Stimulated activated CD8-positive, alpha-beta memory T cell treated with anti-CD3 and anti-CD28 coated beads, Interleukin-7, amount 100 ng/mL, for 48 hours (primary cell): Measurements from ENCODE around the gene RAB1B.

Source experiments
- DNase-seq, 2 donors: peaks; one replicate each; pipeline ENCODE4 v3.0.0-alpha.2; 2020; ENCODE audit warnings: low read depth in 1 of 2; ENCODE audit errors: extremely low read depth in 1 of 2

Gene RAB1B

DNA sequence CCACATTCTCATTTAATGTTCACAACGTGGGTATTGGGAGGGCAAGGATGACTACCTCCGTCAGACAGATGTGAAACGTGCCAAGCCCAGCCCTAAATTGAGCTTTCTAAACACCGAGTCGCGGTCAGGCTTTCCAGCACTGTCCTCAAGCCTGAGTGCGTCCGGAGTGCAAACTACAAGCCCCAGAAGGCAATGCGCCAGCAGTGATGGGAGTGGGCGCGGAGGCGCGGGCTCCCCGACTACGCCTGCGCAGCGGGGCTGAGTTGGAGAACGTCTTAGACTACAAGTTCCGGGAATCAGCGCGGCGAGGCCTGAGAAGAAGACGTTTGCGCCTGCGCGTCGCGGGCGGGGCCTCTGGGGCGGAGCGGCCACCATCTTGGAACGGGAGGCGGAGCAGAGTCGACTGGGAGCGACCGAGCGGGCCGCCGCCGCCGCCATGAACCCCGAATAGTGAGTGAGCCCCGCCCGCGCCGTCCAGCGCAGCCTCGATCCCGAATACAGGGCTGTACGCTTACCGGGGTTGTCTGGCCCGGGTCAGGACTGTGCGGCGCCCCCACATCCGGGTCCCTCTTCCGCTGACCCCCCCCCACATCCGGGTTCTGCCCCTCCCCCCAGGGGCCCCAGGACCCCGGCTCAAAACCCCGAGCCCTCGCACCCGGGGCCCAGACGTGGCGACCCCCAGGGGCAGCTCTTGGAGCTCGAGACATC is at the start of gene RAB1B:
Gene RAB1B (plus strand): TSS at position 396 of the 708 bp plus-strand sequence. CDS start 41 bp downstream, at position 437.
- DNase-seq, result peak; percentile 100

DNA sequence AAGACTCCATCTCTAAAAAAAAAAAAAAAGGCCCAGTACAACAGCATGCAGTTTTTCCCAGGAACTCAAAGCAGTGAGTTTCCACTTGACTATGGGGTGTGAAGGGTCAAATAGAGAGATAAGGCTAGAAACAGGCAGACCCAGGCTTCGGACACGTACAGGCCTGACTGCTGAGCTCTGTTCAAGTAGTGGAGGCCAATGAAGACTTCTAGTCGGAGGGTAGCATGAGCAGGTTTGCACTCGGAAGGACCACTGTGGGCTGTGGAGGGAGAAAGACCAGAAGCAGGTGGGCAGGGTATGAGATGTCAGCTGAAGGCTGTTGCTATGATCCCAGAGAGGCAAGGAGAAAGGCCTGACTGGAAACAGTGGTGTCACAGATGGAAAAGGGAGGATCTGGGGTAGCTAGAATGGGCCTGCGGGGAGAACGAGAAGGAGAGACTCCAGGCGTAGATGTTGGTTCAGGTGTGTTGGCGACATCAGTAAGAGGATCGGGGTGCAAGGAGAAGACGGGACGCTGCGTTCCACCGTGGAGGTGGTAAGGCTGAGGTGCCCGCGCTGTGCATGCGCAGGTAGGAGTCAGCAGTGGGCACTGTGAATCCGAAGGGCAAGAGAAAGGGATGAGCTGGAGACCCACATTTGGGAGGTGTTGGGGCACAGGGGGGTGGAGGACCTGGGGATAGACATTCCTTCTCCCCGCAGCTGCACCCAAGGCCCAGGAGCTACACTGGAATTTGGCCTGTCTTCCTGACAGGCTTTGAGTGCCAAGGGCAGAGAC is 49.4 kb upstream of the RAB1B start:
- DNase-seq, result no peak

DNA sequence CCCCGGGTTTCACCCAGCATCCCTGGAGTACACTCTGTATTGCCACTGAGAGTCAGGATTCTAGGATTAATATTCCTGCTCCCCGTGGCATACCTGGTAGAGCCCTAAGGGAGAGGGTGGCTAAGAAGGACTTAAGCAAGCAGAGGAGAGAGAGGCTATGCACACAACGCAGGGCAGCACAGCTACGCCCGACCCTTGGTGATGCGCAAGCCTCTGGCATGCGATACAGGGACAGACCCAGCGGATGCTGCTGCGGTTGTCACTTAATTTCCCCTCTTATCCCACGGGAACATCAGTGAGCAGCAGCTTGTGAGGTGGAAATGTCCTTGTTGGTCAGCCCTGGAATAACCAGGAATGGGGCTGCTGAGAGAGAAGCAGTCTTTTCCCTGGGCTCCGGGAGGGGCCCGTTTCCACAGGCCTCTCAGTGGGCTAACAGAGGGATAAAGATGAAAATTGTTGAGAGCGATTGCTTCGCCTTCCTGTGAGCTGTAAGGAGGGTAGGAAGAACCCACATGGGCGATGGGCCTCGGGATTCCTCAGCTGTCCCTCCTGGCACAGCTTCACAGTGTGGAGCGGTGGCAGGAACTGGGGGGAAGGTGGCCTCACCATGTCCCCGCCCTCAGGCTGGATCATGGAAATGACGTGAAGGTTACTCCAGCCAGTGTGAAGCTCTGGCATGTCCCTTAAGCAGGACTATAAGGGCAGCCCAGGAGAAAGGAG is 48.4 kb upstream of the RAB1B start:
- no peak for DNase-seq

DNA sequence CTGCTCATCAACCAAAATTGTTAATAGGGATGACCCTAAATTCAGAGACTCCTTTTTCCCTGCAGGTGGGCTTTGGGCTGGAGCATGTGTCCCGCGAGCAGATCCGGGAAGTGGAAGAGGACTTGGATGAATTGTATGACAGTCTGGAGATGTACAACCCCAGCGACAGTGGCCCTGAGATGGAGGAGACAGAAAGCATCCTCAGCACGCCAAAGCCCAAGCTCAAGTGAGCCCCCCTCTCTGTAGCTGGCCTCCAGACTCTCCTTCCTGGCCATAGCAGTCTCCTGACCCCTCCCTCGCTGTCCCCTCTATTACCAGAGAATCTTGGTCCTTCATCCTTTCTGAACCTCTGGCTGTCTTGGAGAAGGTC is 47.9 kb upstream of the RAB1B start:
- no peak for DNase-seq

DNA sequence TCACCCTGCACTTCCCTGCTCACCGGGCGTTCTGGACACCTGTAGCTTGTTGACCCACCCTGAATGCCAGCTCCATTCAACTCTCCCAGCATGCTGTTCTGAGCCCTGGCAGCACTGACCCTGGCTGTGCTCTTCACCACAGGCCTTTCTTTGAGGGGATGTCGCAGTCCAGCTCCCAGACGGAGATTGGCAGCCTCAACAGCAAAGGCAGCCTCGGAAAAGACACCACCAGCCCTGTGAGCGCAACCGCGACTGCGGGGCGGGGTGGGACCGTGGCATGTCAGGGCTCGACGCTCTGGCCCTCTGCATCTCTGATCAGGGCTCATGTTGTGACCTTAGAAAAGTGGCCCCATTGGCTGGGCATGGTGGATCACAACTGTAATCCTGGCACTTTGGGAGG is 47.4 kb upstream of the RAB1B start:
- DNase-seq, result no peak

DNA sequence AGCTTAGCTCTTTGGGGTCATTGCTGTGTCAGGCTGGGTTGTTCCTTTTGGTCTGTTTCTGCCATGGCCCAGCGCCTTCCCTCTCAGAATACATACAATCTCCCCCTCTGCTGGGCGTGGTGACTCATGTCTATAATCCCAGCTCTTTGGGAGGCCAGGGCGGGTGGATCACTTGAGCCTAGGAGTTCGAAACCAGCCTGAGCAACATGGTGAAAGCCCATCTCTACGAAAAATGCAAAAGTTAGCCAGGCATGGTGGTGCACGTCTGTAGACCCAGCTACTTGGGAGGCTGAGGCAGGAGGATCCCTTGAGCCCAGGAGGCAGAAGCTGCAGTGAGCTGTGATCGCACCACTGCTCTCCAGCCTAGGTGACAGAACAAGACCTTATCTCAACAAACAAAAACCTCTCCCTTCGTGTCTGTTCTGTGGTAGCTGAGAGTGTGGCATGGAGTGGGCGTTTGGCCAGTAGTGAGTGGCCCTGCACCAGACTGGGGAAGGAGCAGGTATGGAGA is 46.7 kb upstream of the RAB1B start:
- no peak for DNase-seq

GRCh38 chr11:66222358-66223149 is 45.9 kb upstream of the RAB1B start:
- peak; percentile 78 to 89 for DNase-seq

- DNase-seq, result no peak
Measured at GRCh38 chr11:66224226-66224855, 44.1 kb upstream of the RAB1B start.

DNA sequence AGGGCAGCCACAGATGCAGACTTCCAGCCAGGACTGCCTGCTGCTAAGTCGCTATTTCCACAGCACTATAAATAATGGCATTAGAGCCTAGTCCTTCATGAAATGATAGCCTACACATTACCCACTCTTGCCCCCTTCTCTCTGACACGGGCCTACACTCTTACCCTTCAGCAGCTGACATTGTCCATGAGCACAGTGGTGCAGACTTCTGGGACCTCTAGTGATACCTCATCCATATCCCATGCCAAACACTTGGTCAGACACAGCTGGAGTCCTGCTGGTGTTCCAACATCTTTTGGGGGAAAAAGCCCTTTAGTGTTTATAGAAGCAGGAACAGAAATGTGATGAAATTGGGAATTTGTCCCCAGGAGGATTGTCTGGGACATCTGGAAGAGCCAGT is 43.4 kb upstream of the RAB1B start:
- DNase-seq, result no peak

DNA sequence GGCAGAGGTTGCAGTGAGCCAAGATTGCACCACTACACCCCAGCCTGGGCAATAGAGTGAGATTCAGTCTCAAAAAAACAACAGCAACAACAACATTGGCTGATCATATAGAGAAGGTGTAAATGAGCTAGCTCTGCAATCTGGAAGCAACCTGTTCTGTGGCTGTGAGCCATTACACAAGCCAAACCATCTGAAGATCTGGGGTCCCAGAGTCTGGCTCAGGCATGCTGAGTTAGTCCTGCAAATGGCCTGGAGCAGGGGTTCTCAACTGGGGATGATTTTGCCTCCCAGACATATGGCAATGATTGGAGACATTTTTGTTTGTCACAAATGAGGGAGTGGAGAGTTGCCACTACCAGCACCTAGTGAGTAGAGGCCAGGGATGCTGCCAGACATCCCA is 42.3 kb upstream of the RAB1B start:
- DNase-seq, result no peak

- no peak for DNase-seq
Measured at GRCh38 chr11:66227700-66228099, 40.7 kb upstream of the RAB1B start.

DNA sequence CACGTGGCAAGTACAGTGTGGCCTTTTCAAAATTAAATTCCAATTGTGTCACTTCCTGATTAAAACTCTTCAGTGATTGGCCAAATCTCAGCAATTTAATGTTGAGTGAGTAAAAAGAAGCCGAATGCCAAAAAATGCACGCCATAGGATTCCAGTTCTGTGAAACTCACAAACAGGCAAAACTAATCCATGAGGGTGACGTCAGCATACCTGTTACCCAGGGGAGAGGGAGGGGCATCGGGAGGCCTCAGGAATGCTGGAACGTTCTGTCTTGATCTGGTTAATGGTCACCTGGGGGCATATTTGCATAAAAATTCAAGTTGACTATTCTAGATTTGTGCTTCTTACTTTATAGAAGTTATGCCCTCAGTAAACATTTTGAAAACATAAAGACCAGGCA is 39.9 kb upstream of the RAB1B start:
- DNase-seq, result no peak

DNA sequence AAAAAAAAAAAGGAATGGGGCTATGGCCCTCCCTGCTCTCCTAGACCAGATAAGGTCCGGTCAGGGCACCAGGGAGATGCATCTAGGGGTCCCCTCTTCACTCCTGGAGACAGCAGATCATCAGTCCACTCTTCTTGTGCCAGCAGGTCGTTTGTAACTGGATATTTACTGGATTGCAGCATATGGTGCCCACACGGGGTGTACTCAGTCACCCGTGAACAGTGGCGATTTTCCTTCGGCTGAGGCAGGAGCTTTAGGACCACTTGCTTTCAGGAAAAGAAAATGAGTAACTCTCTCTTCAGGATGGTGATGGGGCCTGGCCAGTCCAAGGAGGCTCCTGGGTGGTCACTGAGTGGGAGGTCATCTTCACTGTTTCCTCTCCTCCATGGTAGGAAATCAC is 38.3 kb upstream of the RAB1B start:
- no peak for DNase-seq

DNA sequence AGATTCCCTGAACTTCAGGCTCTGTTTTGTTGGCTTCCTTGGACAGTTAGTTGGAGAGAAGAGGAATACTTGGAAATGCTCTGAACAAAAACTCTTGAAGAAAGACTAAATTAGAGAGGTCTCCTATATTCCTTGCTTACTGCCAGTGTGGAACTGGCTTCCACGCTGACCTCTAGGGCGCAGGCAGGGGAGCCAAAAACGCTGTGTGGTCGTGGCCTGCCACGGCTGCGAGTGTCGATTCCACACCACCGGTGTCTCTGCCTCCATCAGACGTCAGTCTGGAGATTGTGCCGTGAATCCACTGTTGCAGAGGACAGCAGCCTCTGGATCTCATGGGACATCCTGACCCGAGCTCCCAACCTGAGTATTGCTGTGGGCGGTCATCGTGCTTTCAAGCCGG is 37.5 kb upstream of the RAB1B start:
- DNase-seq, result no peak

DNA sequence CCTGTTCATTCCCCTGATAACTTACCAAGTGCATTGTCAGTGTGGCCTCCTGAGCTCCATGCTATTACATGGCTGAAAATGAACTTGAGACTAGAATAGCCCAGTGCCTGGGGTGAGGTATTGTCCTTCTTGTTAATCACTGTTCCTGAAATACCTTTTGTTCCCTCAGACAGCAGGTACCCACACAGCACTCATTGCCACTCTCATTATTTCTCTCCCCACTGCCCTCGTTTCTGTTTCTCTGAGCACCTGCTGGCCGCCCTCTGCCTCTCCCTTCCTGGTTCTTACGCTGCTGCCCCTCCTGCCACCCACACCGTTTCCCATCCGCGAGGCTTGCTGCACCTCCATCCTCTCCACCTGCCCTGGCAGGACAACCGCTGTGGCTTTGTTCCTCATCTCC is 36.9 kb upstream of the RAB1B start:
- no peak for DNase-seq

GRCh38 chr11:66232769-66233168 is 35.7 kb upstream of the RAB1B start:
- DNase-seq, result no peak

- no peak for DNase-seq
Measured at GRCh38 chr11:66233301-66233700, 35.1 kb upstream of the RAB1B start.

- DNase-seq, result no peak
Measured at GRCh38 chr11:66235141-66235540, 33.3 kb upstream of the RAB1B start.

DNA sequence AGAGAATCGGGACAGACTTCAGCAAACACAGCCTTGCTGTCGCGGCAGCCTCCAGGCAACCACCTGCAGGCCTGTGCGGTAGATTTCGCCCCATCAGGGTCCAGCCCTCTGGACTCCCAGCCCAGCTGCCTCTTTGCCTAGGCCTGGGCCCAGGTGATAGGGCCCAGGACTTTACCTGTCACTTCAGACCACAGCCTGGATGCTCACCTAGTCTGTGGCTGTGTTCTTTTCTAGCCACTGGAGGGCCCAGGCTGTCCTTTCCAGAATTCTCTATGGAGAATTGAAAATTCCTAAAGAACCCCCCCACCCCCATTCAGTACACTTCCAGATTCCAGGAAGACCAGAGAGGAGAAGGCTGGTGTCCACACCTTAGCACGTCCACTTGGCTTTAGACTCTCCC is 30.6 kb upstream of the RAB1B start:
- DNase-seq, result no peak

- DNase-seq, result no peak
Measured at GRCh38 chr11:66238786-66239413, 29.5 kb upstream of the RAB1B start.
